Nephron progenitor cell (in vitro differentiated cells): Measurements from ENCODE around the gene MYBL2.

Experiments used
- DNase-seq: peaks from one replicate; pipeline ENCODE4 v3.0.0; 2021
- H3K27ac Mint-ChIP-seq: 2 replicates; pipeline ENCODE4 v1.8.0; 2021; ENCODE audit warnings: mild to moderate bottlenecking, moderate library complexity, mixed read lengths
- H3K27me3 Mint-ChIP-seq: 2 replicates; pipeline ENCODE4 v1.8.0; 2021; ENCODE audit warnings: mild to moderate bottlenecking, low read depth, mixed read lengths; ENCODE audit not compliant: poor library complexity
- H3K36me3 Mint-ChIP-seq: 2 replicates; pipeline ENCODE4 v1.8.0; 2021; ENCODE audit warnings: low read depth, mixed read lengths
- H3K4me1 Mint-ChIP-seq: 2 replicates; pipeline ENCODE4 v1.8.0; 2021; ENCODE audit warnings: mixed read lengths
- H3K4me3 Mint-ChIP-seq: 2 replicates; pipeline ENCODE4 v1.8.0; 2021; ENCODE audit warnings: mild to moderate bottlenecking, moderate library complexity, mixed read lengths
- H3K9me3 Mint-ChIP-seq: 2 replicates; pipeline ENCODE4 v1.8.0; 2021; ENCODE audit warnings: mild to moderate bottlenecking, moderate library complexity, mixed read lengths
- TF ChIP-seq, protein P1 (sequence below): fragments of 200-600 bp; sonication (generic); IDR thresholded peaks from 2 replicates; pipeline ENCODE4 v1.5.0; 2021; ENCODE audit warnings: antibody characterized with exemption

The MYBL2 gene

DNA sequence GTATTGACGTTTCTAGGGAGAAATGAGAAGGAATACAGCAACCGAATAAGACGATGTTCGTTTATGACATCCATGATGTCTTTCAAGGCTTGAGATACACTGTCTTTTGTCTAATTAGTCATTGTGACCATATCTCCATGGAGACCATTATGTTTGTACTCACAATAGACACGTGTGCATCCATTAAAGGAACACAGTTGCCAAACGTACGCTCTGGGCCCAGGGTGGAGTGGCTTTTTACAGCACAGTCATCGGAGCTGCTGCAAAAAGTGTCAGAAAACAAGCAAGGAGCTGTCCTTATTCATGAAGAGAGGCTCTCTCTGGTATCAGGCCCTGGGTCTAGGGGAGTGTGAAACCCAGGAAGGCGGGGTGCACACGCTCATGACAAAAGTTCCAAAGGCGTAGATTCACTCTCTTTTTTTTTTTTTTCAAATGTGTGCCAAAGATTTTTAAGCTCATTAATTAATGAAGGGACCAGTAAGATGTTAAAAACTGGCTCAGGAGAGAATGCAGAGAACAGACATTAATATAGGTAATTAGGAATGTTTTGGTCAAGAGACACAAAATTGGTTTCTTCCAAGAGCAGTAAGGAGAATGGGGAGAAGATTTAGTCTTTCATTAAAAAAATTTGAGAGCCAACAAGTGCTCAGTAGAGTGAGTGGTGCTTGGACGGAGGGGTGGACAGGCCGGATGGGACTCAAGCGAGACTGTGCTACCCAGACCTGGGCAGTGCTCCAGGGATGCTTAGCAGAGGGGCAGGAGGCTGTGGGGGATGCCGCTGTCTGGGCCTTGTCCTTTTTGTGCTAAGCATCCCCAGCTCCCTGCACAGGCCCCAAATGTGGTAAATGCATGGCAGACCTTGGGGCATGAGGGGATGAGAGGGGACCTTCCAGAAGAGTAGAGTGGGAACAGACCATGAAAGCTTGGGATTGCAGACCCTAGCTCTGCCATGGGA is 94.7 kb downstream of the MYBL2 start:
- Mint-ChIP-seq H3K9me3 (no peaks in the 10 kb centered on the region), H3K4me1 (peaks cover 5% of the 10 kb centered on the region), H3K4me3 (no peak overlapping the region), H3K27me3 (peaks cover 21% of the 10 kb centered on the region), H3K36me3 (no peaks in the 10 kb centered on the region), H3K27ac (no peak overlapping the region)
- TF ChIP-seq, protein P1, sequence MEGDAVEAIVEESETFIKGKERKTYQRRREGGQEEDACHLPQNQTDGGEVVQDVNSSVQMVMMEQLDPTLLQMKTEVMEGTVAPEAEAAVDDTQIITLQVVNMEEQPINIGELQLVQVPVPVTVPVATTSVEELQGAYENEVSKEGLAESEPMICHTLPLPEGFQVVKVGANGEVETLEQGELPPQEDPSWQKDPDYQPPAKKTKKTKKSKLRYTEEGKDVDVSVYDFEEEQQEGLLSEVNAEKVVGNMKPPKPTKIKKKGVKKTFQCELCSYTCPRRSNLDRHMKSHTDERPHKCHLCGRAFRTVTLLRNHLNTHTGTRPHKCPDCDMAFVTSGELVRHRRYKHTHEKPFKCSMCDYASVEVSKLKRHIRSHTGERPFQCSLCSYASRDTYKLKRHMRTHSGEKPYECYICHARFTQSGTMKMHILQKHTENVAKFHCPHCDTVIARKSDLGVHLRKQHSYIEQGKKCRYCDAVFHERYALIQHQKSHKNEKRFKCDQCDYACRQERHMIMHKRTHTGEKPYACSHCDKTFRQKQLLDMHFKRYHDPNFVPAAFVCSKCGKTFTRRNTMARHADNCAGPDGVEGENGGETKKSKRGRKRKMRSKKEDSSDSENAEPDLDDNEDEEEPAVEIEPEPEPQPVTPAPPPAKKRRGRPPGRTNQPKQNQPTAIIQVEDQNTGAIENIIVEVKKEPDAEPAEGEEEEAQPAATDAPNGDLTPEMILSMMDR: no peak
- DNase-seq: no peak

DNA sequence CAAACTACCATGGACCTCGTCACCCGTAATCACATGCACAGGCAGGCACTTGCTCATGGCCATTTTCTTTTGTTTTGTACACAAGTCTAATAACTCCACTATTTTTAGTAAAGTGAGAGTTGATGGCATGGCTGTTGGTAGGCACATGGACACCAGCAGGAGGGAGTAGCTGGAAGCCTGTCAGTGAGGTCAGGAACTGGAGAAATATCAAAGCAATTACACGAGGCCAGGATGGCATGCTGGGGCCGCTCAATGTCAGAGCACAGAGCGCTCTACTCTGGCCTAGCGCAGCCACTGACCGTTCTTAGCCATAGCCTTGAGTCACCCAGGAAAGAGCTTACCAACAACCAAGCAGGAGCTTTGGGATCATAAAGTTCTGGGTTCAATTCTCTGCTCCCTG is 96.0 kb downstream of the MYBL2 start:
- Mint-ChIP-seq H3K36me3 (no peaks in the 10 kb centered on the region), H3K4me1 (peaks cover 9% of the 10 kb centered on the region), H3K27ac (no peak overlapping the region), H3K9me3 (no peaks in the 10 kb centered on the region), H3K27me3 (peaks cover 32% of the 10 kb centered on the region), H3K4me3 (no peak overlapping the region)
- DNase-seq: no peak
- TF ChIP-seq, protein P1: no peak

- H3K36me3 Mint-ChIP-seq: no peaks in the 10 kb centered on the region
- TF ChIP-seq, protein P1: no peak
- no peak overlapping the region for H3K27ac Mint-ChIP-seq
- H3K27me3 Mint-ChIP-seq: peaks cover 35% of the 10 kb centered on the region
- peaks cover 9% of the 10 kb centered on the region for H3K4me1 Mint-ChIP-seq
- no peaks in the 10 kb centered on the region for H3K9me3 Mint-ChIP-seq
- no peak overlapping the region for H3K4me3 Mint-ChIP-seq
- no peak for DNase-seq
These were observed 99.0 kb downstream of the MYBL2 start for GRCh38 chr20:43765916-43766315.
